ENCODE measurements around the gene CCDC85B. TPM values are rescaled to one million over a fixed set of nuclear protein-coding genes. Genes with fewer than 3 reads are reported as not detected.

CCDC85B gene
- total RNA-seq, 1 donor from 2014 or later = 10.0 TPM

GRCh38 chr11:65911682-65912568 lies 21.5 kb downstream of the CCDC85B start:
- peak; percentile 60 for DNase-seq (ENCODE audit: low read depth)

- peak; percentile 59 for DNase-seq (ENCODE audit: low read depth)
Measured at GRCh38 chr11:65912845-65913244, 22.4 kb downstream of the CCDC85B start.

GRCh38 chr11:65915101-65915820 lies 24.8 kb downstream of the CCDC85B start:
- no peak for DNase-seq (ENCODE audit: low read depth)

GRCh38 chr11:65915821-65916251 lies 25.4 kb downstream of the CCDC85B start:
- DNase-seq (ENCODE audit: low read depth) = peak; percentile 92

- no peak for DNase-seq (ENCODE audit: low read depth)
Measured at GRCh38 chr11:65916391-65916790, 25.9 kb downstream of the CCDC85B start.

- no peak for DNase-seq (ENCODE audit: low read depth)
Measured at GRCh38 chr11:65917077-65917433, 26.6 kb downstream of the CCDC85B start.

GRCh38 chr11:65917434-65918210 lies 27.1 kb downstream of the CCDC85B start:
- DNase-seq (ENCODE audit: low read depth) = no peak

- DNase-seq (ENCODE audit: low read depth) = no peak
Measured at GRCh38 chr11:65918211-65919140, 28.0 kb downstream of the CCDC85B start, which contains the start of gene C11orf68. Gene C11orf68 (minus strand): TSS chr11:65919062. CDS start chr11:65919031, 31 bp downstream.

GRCh38 chr11:65919141-65919572 lies 28.7 kb downstream of the CCDC85B start, which contains the start of gene DRAP1:
Gene DRAP1 (plus strand): TSS chr11:65919426. CDS start chr11:65919502, 76 bp downstream.
- DNase-seq (ENCODE audit: low read depth) = peak; percentile 87

GRCh38 chr11:65919573-65920371 lies 29.3 kb downstream of the CCDC85B start:
- no peak for DNase-seq (ENCODE audit: low read depth)

GRCh38 chr11:65920372-65920802 lies 29.9 kb downstream of the CCDC85B start:
- DNase-seq (ENCODE audit: low read depth) = no peak

- DNase-seq (ENCODE audit: low read depth) = no peak
Measured at GRCh38 chr11:65921033-65921555, 30.6 kb downstream of the CCDC85B start.

- DNase-seq (ENCODE audit: low read depth) = no peak
Measured at GRCh38 chr11:65921876-65922275, 31.4 kb downstream of the CCDC85B start.

GRCh38 chr11:65922565-65922964 lies 32.1 kb downstream of the CCDC85B start:
- DNase-seq (ENCODE audit: low read depth) = no peak

GRCh38 chr11:65925397-65925796 lies 34.9 kb downstream of the CCDC85B start:
- DNase-seq (ENCODE audit: low read depth) = no peak

- DNase-seq (ENCODE audit: low read depth) = no peak
Measured at GRCh38 chr11:65927904-65928397, 37.5 kb downstream of the CCDC85B start.

- DNase-seq (ENCODE audit: low read depth) = no peak
Measured at GRCh38 chr11:65928667-65929066, 38.2 kb downstream of the CCDC85B start.

GRCh38 chr11:65931773-65932557 lies 41.5 kb downstream of the CCDC85B start:
- DNase-seq (ENCODE audit: low read depth) = no peak

GRCh38 chr11:65932558-65932919 lies 42.1 kb downstream of the CCDC85B start:
- DNase-seq (ENCODE audit: low read depth) = no peak
